Tibial nerve (tissue), 4 donors: Measurements from ENCODE around the gene CSNK1G2.

ENCODE experiments used
- EP300 ChIP-seq, 2 donors: sonication (generic); formaldehyde crosslinking; IDR thresholded peaks; one replicate each; pipeline ENCODE4 v1.6.1; 2017; ENCODE audit warnings: antibody characterized with exemption in 2 of 2, mild to moderate bottlenecking in 1 of 2
- TF ChIP-seq, protein P1 (sequence below), 5 experiments: fragments of 200-600 bp in 3 of 5; fragments of 450-650 bp in 2 of 5; sonication (generic) in 3 of 5; IDR thresholded peaks; one replicate each; pipeline ENCODE4 v1.5.1; 2016 to 2019; ENCODE audit warnings: antibody characterized with exemption in 5 of 5, mild to moderate bottlenecking in 3 of 5, moderate library complexity in 2 of 5

- TF ChIP-seq, protein P1, sequence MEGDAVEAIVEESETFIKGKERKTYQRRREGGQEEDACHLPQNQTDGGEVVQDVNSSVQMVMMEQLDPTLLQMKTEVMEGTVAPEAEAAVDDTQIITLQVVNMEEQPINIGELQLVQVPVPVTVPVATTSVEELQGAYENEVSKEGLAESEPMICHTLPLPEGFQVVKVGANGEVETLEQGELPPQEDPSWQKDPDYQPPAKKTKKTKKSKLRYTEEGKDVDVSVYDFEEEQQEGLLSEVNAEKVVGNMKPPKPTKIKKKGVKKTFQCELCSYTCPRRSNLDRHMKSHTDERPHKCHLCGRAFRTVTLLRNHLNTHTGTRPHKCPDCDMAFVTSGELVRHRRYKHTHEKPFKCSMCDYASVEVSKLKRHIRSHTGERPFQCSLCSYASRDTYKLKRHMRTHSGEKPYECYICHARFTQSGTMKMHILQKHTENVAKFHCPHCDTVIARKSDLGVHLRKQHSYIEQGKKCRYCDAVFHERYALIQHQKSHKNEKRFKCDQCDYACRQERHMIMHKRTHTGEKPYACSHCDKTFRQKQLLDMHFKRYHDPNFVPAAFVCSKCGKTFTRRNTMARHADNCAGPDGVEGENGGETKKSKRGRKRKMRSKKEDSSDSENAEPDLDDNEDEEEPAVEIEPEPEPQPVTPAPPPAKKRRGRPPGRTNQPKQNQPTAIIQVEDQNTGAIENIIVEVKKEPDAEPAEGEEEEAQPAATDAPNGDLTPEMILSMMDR (IDR thresholded peaks at IDR 0.05): no peak
- TF ChIP-seq EP300 (IDR thresholded peaks at IDR 0.05): no peak
These were observed 73.2 kb downstream of the CSNK1G2 start for GRCh38 chr19:2014131-2014571.
